GM19240 (cell line): ENCODE results near the gene FATE1.

ENCODE experiments used
- DNase-seq: peaks from one replicate; pipeline ENCODE4 v3.0.0; 2011; ENCODE audit warnings: low spot score; ENCODE audit not compliant: insufficient read length

Gene FATE1

DNA sequence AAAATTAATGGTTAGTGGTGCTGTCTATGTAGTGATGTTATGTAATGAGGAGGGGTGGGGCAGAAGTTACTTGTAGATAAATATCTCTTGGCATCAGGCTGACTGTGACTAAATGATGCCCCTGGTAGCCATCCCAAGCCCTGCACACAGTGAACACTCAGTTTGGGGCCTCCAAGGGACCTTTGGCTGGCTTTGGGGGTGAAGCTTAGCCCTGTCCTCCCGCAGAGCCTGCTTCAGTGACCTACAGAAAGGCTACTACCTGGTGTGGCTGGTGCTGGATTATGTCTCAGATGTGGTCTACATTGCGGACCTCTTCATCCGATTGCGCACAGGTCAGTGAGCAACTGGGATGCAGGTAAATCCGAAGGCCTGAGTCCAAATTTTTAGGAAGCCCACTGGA lies 26.5 kb downstream of the FATE1 start:
- DNase-seq = no peak

GRCh38 chrX:151743651-151744470 lies 28.0 kb downstream of the FATE1 start:
- DNase-seq = no peak

DNA sequence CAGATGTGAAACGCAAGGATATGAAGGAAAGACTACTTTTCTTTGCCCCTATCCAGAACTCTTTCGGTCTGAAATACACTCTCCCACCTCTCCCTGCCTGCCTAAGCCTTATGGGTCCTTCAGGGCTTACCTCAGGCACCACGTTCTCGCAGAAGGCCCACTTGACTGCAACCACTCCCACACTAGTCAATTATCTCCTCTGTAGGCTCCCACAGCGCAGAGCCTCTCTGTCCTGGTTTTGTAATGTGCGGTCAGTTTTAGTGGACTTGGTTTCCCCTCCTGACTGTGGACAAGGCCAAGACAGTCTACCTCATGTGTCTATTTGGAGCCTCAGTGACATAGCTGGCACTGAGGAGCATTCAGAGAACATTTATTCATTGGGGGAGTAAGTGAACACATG lies 29.8 kb downstream of the FATE1 start:
- no peak for DNase-seq

- DNase-seq = no peak
Measured at GRCh38 chrX:151746502-151746901, 30.7 kb downstream of the FATE1 start.

- no peak for DNase-seq
Measured at GRCh38 chrX:151750511-151750910, 34.7 kb downstream of the FATE1 start.

DNA sequence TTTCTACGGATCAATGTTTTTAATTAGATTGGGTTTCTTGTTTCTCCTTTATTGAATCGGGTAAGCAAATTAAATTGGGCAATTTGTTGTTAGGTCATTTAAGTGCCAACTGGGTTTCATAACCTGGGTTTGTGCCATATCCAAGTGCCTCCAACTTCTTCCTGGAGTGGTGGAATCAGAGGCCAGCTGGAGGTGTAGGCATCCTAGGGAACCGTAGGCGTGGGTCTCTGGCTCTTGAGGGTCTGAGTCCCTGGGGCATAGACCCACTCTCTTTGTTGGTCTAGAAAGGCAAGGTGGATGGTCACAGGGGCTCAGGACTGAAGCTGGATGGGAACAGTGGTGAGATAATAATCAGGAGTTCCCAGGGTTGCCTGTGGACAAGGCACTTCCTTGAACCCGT lies 37.0 kb downstream of the FATE1 start:
- no peak for DNase-seq

GRCh38 chrX:151753313-151754046 lies 37.6 kb downstream of the FATE1 start:
- DNase-seq = peak; percentile 17

DNA sequence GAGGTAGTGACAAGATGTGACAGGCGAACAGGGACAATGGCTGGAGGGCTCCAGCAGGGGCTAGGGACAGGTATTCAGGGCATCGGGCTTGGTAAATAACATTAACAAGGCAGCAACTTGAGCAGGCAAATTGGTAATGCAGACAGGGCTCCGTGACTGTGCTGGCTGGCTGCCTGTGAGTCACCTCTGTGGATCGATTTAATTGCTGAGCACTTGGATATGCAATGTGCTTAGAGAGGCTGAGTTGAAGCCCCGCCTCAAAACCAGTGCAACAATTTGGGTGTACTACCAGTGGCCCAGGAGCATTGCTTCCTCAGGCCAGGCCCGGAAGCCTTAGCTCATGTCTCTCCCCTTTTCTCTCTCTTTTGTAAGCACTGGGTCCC lies 38.2 kb downstream of the FATE1 start:
- no peak for DNase-seq

DNA sequence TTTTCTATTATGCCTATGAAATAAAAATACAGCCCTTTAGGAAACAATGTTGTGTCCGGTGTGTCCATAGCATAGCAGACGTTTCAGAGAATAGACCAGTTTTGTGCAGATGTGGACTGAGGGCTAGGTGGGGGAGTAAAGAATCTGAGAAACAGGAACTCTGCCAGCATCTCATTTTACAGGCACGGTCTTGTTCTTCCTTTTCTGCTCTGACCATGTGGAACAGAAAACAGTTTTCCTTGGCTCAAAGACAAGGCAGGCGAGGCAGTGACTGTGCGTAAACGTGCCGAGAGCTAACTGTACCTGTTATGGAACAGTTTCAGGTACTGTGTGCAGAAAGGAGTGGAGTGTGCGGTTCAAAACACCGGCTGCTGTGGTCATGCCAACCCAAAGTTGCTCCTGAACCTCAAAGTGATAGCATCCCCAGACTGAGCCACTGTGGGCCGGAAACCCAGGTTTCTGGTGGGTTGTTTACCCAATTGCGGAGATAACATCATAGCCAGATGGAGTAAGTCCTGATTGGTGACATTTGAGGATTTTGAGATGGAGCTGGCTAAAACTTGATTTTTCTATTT lies 38.9 kb downstream of the FATE1 start:
- no peak for DNase-seq

DNA sequence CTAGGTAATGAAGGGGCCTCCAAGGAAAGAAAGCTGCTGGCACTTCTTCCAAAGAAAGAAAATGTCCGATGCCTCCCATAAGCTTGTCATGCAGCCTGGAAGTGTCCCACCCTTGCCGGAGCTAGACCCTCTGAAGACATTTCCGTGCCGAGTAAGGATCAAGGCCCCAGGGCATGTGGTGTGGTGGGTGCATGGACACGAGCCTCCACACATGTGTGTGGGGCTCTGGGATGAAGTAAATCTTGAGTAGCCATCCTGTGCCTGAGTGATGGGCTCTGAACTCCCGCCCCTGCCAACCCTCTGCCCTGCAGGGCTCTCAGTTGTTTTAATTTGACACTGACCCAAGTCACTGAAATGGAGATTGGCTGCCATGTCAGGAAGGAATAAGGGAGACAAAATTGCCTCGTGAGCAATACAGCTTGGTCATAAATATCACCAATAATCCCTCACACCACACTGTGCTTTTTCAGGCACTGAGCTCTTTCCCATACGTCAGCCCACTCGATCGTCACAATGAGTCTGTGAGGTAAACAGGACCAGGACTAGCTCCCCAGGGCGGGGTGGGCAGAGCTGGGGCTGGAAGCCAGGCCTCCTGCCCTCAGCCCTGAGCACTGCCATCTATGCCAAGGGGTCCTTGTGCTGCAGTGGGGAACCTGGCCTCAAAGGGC lies 43.3 kb downstream of the FATE1 start:
- DNase-seq = no peak

DNA sequence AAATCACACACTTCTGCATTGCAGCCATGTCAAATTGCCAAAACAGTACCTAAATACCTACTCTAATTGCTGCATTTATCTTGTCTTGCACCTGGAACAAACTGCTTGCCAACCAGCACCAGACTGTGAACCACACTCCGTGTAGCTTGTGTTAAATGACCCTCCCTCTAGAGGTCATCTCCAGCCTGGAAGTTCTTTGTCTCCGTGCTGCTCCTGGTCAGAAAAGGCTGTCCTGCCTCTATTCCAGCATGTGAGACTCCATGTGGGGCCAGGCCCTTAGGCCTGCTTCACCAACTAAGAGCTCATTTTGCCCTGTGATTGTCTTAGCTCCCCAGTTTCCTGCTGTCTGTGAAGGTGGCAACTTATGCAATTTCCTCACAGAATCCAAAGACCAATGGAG lies 47.0 kb downstream of the FATE1 start:
- DNase-seq = no peak

- no peak for DNase-seq
Measured at GRCh38 chrX:151763711-151764110, 47.9 kb downstream of the FATE1 start.

DNA sequence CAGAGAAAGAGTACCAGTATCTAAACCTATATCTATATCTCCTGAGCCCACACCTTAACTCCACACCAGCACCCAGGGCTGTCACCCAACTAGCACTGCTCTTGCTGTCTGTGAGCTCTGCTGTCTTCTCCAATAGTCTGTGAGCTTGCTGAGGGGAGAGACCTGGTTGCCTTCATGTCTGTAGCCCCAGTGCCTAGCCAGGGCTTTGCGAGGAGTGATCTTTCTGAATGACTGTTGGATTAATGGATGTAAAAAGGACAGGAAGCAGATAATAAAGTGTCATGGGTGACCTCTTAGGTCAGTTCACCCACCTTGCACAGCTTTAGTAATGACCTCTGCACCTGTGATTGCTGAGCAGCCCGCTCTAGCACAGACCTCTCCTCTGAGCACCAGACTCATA lies 49.2 kb downstream of the FATE1 start:
- no peak for DNase-seq

GRCh38 chrX:151771726-151772125 lies 55.9 kb downstream of the FATE1 start:
- DNase-seq = no peak
